ENCODE results near the gene JUNB.
"Not testable (repeated sequence)": the region's sequence is repeated elsewhere in the genome, so short reads cannot be mapped to it uniquely, and the experiment has no call there.

Gene JUNB

DNA sequence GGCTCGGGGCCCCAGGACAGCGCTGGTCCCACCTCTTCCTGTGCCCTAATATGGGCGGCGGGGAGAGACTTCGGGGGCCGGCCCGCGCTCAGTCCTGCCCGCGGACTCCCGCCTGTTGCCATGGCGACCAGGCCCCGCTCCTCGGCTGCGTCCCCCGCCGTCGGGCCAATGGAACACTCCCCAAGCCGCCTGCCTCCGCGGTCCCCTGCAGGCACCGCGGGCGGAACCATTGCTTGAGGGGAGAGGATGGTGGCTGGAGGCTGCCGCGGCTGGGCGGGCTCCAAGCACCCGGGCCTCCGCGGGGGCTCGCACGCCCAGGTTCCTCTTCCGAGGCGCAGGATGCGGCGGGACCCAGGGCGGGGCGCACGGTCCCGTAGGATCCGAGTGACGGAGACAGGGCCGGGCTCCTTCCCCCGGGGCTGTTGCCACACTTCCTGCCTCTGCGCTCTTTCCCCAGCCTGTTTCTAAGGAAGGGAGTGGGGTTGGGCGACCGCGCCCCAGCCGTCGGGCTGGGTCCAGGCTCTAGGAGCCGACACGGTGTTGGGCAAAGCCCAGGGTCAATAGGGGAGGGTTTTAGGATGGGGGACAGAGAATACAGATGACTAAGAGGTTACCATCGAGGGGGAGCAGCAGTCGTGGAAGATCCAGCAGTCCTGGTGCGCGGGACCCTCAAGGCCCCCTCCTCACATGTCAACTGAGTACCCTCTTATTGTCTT lies 1.2 kb upstream of the JUNB start:
- peak; percentile 99 for DNase-seq

DNA sequence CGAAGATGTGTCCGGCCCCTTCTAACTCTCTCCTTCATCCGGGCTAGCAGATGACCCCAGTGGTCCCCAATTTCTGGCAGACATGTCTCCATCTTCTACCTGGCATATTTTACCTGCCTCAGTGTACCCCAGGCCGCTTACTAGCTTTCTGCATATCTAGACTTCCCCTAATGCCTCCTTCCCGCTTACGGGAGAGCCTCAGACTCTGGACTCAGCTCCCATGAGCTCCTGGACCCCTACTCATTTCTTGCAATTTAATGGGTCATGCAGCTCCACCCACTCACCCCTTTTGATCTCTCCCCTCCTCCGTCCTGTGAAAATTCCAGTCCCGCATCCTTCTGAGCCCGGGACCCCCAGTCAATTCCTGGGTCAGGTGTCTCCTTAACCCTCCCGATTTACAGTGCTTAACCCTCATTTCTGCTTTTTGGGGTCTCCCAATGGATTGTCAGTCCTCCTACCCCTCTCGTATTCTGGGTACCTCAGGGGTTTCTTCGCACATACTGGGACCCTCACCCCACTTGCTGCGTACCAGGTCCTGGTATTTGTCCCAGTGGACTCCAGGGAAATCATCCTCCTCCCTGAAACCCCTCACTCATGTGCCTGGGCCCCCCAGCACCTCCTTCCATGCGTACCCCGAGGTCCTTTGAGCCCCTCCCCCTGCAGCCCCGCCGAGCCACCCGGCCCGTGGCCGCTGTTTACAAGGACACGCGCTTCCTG lies 500 bp upstream of the JUNB start:
- DNase-seq, result peak; percentile 20

DNA sequence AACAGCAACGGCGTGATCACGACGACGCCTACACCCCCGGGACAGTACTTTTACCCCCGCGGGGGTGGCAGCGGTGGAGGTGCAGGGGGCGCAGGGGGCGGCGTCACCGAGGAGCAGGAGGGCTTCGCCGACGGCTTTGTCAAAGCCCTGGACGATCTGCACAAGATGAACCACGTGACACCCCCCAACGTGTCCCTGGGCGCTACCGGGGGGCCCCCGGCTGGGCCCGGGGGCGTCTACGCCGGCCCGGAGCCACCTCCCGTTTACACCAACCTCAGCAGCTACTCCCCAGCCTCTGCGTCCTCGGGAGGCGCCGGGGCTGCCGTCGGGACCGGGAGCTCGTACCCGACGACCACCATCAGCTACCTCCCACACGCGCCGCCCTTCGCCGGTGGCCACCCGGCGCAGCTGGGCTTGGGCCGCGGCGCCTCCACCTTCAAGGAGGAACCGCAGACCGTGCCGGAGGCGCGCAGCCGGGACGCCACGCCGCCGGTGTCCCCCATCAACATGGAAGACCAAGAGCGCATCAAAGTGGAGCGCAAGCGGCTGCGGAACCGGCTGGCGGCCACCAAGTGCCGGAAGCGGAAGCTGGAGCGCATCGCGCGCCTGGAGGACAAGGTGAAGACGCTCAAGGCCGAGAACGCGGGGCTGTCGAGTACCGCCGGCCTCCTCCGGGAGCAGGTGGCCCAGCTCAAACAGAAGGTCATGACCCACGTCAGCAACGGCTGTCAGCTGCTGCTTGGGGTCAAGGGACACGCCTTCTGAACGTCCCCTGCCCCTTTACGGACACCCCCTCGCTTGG lies 966 bp downstream of the JUNB start:
- peak; percentile 86 for DNase-seq

DNA sequence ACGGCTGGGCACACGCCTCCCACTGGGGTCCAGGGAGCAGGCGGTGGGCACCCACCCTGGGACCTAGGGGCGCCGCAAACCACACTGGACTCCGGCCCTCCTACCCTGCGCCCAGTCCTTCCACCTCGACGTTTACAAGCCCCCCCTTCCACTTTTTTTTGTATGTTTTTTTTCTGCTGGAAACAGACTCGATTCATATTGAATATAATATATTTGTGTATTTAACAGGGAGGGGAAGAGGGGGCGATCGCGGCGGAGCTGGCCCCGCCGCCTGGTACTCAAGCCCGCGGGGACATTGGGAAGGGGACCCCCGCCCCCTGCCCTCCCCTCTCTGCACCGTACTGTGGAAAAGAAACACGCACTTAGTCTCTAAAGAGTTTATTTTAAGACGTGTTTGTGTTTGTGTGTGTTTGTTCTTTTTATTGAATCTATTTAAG lies 1.6 kb downstream of the JUNB start:
- peak; percentile 35 for DNase-seq

DNA sequence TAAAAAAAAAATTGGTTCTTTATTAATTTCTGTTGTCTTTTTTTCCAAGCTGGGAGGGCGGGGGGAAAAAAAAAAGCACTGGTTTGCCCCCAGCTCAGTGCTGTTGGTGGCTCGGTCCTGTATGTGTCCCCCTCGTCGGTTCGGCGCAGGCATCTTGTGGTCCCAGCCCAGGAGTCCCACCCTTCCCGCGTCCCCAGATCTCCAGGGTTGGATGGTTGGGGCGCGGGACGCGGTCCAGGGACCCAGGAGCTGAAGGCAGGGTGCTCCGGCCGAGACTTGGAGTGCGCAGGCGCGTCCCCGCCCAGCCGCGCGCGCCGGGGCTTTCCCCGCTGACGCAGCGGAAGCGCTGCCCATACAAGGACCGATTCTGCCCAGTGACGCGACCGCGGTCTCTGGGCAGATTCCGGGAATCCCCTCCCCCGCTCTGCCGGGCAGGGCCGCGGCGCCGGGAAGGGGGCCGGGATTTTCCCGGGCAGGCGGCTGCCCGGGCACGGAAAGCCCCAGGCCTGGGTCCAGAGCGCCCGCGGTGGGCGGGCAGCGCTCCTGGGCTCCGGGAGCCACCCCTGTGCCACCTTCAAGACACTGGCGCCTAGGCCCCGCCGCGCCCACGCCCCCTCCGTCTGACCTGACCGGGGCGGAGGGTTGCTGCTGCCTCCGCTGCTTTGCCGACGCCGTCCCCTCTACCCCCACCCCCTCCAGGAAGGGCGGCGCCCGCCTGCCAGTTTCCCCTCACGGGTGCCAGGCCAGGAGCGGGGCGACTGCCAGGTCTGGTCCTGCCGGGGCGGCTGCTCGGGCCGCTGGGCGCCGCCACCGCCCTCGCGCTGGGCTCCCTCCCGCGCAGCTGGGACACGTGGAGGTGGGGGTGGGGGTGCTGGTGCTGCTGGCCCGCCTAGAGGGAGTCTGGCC lies 2.3 kb downstream of the JUNB start:
- DNase-seq, result peak; percentile 97

DNA sequence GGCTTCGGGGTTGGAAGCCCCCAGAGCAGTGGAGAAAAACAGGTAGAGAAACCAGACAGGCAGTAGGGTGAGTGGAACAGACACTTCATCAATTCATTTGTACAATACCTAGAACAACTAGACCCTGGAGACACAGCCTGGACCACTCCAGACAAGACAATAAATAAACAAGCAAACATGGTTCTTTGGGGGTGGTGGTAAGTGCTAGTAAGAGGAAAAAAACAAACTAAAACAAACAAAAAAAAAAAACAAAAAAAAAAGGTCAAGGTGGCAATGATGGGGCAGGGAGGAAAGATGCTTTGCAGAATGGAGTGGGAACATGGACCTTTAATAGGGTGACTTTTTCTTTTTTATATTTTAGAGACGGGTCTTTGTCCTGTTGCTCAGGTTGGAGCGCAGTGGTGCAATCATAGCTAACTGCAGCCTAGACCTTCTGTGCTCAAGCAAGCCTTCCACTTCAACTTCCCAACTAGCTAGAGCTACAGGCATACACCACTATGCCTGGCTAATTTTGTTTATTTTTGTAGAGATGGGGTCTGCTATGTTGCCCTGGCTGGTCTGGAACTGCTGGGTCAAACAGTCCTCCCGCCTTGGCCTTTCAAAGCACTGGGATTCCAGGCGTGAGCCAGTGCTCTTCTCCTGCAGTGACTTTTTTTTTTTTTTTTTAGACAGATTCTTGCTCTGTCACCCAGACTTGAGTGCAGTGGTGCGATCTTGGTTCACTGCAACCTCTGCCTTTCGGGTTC lies 3.1 kb downstream of the JUNB start:
- DNase-seq, result peak; percentile 26

DNA sequence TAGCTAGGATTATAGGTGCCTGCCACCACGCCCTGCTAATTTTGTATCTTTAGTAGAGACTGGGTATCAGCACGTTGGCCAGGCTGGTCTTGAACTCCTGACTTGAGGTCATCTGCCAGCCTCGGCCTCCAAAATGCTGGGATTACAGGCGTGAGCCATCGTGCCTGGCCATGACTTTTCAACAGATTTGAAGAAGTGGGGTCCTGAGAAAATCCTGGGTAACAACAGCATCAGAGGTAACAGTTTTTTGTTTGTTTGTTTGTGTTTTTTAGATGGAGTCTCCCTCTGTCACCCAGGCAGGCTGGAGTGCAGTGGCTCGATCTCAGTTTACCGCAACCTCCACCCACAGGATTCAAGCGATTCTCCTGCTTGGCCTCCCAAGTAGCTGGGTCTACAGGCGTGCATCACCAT lies 3.7 kb downstream of the JUNB start:
- DNase-seq, result no peak

DNA sequence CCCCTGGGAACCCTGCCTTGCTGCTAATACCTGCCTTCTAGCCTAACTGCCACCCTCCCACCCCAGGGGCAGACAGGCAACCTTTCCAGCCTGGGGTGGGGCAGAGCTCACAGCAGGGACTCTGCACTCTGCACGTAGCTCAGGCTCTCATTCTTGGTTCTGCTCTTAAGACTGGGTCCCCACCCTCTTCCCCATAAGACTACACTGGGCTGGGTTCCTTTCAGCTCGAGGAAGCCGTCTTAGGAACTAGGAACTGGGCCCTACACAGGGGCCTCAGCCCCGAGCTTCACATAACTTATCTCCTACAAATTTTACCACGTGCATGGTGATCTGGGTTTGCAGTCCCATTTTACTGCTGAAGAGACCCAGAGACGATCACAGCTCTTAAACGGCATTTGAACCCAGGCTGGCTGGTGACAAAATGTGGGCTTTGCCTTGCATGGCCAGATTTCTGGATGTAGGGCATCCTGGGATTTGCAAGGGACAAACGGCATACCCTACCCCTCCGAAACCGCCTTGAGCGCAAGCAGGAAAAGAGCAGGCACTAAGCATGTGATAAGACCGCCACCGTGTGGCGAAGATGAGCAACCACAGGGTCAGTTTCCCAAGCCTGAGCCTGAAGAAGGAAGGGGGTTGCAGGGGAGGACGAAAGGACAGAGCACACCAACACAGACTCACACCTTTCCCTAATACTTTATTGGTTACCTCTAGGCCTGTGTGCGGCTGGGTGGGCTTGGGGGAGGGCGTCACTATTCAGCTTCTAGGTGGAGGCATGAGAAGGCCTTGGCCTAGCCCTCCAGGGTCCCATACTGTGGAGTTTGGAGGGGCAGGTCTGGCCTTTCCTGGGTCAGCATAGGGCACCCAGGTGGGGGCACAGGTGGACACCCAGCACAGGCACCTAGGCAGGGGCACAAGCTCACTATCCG lies 5.1 kb downstream of the JUNB start:
- peak; percentile 87 for DNase-seq

DNA sequence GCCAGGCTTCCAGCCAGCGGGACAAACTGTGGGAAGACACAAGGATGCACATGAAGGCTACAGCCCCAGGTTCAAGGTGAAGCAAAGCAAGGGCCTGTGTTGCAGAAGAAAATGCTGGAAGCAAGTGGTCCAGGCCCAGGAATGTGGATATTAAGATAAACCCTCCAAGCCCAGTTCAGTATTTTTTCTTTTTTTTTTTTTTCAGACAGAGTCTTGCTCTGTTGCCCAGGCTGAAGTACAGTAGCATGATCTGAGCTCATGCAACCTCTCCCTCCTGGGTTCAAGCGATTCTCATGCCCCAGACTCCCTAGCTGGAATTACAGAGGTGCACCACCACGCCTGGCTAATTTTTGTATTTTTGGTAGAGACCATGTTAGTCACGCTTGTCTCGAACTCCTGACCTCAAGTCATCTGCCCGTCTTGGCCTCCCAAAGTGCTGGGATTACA lies 5.9 kb downstream of the JUNB start:
- DNase-seq, result no peak

DNA sequence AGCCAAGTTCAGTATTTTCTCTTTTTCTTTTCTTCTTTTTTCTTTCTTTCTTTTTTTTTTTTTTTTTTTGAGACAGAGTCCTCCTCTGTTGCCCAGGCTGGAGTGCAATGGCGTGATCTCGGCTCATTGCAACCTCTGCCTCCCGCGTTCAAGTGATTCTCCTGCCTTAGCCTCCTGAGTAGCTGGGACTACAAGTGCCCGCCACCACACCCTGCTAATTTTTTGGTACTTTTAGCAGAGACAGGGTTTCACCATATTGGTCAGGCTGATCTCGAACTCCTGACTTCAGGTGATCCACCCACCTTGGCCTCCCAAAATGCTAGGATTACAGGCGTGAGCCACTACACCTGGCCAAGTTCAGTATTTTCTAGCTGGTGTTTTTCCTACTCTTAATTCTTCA lies 6.3 kb downstream of the JUNB start:
- DNase-seq, result not testable (repeated sequence)

DNA sequence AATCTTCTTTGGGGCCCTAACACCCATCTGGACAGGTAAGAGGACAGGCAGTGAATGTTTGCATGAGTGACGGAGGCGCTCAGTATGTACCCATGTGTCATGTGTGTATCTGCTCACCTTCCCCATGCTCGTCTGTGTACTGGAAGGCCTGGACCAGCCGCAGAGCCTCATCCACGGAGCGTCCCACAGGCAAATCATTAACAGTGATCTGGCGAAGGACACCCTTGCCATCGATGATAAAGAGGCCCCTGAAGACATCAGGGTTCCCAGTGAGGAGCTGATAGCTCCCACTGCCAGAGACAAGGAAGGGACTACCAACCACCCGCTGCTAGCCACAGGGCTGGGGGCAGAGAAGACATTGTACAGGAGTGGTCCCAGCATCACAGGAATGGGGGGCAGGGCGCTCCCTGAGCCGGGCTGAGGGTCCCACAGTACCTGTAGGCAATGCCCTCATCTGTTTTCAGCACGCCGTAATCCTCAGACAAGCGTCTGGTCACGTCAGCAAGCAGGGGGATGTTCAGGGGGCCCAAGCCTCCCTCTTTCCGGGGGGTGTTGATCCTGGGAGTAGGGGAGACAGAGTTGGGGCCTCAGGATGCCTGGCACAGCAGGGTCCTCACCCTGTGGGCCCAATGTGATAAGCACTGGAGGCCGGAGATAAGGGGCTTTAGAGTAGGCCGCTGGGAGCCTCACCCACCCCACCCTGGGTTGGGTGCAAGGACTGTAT lies 8.6 kb downstream of the JUNB start:
- DNase-seq, result no peak

DNA sequence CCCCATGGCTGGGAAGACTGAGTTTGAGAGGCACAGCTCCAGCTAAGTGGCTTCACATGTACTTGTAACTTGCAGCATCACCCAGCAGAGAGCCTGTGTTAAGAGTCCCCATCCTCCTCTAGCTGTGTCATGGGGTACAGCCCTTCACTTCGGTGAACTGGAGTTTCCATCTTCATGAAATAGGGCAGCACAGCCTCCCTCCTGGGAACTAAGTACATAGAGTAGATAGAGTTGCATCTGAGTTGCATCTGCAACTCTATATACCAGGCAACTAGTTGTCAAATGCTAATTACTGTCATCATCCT lies 9.1 kb downstream of the JUNB start:
- DNase-seq, result no peak

DNA sequence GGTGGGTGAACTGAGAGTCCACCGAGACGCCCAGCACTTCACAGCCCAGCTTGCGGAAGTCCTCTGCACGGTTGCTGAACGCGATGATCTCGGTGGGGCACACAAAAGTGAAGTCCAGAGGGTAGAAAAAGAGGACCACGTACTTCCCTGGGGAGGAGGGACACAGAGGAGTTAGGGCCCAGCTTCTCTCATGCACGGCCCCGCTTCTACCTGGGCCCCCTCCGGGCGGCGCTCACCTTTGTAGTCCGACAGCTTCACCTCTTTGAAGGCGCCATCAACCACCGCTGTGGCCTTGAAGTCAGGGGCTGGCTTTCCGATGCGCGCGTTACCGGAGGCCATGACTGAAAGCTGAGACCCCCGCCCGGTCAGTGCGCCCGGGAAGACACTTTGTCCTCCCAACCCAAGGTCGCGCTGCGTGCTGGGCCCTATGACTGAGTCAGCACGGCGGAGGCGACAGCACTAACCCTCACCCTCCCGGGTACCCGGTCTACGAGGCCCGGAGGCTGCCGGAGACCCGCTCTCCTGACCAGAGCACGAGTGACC lies 9.7 kb downstream of the JUNB start:
- DNase-seq, result peak; percentile 24

DNA sequence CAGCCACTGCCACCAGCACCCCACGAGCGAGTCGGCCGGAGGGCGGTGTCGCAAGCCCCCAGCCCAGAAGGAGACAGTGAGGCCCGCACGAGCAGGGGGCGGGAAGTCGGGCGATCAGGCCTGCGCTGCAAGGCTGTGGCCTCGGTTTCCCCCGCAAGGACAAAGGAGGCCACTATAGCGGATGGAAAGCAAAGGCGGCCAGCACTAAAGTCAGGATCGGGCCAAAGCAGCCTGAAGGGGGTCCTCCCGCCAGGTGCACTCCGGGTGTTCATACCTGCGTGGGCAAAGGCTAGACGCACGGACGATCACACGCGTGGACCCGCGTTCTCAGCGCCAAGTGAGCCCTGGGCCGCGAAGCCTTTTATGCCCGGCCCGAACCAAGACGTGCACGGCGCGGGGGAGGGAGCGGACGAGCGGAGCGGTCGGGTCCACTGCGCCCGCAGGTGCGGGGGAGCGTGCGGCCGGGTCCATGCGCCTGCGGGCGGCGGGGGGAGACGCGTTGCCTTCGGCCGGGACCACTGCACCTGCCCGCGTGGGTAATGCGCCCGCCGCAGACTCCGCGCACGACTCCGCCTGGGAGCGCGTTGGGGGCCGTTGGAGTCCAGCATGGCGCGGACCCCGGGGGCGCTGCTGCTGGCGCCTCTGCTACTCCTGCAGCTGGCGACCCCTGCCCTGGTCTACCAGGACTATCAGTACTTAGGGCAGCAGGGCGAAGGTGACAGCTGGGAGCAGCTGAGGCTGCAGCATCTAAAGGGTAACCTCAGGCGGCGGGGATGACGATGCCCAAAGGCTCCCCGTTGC lies 10.4 kb downstream of the JUNB start, which contains the start of the genes PRDX2 and THSD8:
PRDX2 (minus strand) TSS at position 335 of the 801 bp plus-strand sequence. CDS start 539 bp downstream, outside the sequence.
THSD8 (plus strand) TSS at position 604 of the 801 bp plus-strand sequence; CDS start at position 607, 3 bp downstream.
- DNase-seq, result peak; percentile 88

DNA sequence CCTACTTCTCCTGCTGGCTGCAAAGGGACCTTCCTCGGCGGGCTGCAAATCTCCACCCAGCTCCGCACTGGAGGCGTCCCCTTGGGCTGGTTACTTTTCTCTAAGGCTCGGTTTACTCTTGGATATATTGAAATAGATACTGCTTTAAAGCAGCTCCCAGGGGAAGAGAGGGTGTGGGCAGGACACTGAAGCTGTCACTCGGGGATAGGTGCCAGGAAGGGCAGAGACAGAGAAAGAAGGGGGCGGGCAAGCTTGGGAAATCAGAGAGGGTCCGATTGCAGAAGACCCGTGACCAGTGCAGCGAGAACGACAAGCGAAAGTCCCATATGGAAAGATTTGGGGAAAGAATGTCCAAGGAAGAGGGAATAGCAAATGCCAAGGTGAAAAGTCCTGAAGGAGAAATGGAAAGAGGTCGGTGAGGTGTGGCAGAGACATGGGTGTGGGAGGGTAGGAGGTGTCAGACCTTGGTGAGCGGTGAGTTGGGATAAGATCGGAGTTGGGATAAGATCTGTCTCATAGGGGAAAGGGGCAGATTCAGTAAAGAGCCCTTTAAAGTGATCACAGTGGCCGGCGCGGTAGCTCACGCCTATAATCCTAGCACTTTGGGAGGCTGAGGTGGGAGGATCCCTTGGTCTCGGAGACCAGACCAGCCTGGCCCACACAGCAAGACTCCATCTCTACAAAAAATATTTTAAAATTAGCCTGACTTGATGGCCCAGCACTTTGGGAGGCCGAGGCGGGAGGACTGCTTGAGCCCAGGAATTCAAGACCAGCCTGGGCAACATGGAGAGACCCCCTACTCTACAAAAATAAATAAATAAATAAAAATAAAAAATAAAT lies 11.2 kb downstream of the JUNB start:
- DNase-seq, result no peak

DNA sequence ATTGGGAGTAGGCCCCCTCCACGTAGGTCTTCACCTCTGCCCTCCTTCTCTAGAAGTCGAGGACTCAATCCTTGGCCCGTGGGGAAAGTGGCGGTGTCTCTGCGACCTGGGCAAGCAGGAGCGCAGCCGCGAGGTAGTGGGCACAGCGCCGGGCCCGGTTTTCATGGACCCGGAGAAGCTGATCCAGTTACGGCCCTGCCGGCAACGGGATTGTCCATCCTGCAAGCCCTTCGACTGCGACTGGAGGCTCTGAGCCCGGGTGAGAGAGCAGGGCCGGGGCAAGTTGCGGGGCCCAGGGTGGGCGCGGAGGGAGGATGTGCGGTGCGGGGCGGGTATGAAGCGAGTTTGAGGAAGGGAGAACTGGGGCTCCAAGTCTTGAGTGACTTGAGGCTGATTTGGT lies 12.8 kb downstream of the JUNB start:
- no peak for DNase-seq

DNA sequence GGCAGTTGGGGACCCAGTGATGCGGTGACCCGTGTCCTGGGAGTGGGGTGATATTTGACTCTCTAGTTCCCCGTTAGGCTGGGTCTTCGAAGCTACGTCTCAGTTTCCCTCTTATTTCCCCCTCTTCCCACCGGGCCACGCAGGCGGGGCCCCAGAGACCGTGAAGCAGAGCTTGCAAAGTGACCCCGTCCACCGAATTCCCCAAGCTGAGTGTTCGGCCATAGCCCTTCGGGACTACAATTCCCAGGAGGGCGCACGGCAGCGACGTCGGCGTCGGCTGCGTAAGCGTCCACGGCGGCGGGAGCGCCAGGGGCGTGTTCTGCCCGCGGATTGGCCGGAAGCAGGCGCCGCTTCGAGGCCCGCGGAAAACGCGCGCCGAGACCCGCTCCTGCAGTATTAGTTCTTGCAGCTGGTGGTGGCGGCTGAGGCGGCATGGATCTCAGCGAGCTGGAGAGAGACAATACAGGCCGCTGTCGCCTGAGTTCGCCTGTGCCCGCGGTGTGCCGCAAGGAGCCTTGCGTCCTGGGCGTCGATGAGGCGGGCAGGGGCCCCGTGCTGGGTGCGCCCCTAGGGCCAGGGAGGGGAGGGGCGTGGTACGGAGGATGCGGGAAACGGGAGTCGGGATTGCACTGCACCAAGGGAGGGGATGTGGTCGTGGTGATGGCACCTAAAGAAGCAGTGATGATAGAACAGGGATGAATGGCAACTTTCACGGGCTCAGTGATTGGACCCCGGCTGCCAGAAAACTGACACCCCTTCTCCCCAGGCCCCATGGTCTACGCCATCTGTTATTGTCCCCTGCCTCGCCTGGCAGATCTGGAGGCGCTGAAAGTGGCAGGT lies 15.2 kb downstream of the JUNB start, which contains the start of gene RNASEH2A:
RNASEH2A (plus strand) TSS at position 343 of the 840 bp plus-strand sequence; CDS start at position 433, 90 bp downstream.
- peak; percentile 94 for DNase-seq
